AG09309 (cell line): ENCODE results near the gene GINS2.

ENCODE experiments used
- DNase-seq: peaks from one replicate; pipeline ENCODE4 v3.0.0-alpha.2; 2010; ENCODE audit warnings: low read depth
- H3K4me3 ChIP-seq: 2 replicates; pipeline ENCODE4 v1.5.1; 2011; ENCODE audit warnings: mild to moderate bottlenecking, low read depth, low read length, moderate library complexity; ENCODE audit not compliant: control insufficient read depth
- CTCF ChIP-seq: IDR thresholded peaks from 2 replicates; pipeline ENCODE4 v1.5.1; 2011; ENCODE audit warnings: mild to moderate bottlenecking, low read depth, low read length, inconsistent platforms; ENCODE audit not compliant: insufficient read depth, control insufficient read depth; ENCODE audit errors: missing control alignments

Gene GINS2

GRCh38 chr16:85644093-85644712, 44.6 kb downstream of the GINS2 start:
- TF ChIP-seq CTCF: no peak

DNA sequence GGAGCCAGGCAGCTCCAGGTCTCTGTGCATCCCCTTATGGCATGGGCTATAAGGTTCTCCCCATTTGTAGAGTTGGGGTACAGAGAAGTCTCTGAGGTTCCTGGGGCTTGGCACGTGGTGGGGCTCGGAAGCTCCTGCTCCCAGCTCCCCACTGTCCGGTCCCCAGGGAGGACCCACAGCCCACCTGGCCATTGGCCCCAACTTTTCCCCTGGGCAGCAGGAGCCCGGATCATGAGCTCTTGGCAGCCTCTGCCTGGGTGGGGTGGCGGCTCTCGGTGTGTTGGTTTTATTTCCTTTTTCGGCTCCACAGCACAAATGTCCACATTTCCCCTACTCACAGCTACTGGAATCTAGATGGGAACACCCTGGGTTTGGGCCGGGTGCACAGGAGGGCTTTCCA, 45.1 kb downstream of the GINS2 start:
- TF ChIP-seq CTCF: no peak
- DNase-seq: no peak
- no peak overlapping the region for H3K4me3 ChIP-seq

More at GRCh38 chr16:85644093-85644712, 44.6 kb downstream of the GINS2 start:
- H3K4me3 ChIP-seq: no peak overlapping the region
- no peak for DNase-seq

GRCh38 chr16:85642762-85643358, 45.9 kb downstream of the GINS2 start:
- TF ChIP-seq CTCF: no peak
- DNase-seq: no peak
- no peak overlapping the region for H3K4me3 ChIP-seq

DNA sequence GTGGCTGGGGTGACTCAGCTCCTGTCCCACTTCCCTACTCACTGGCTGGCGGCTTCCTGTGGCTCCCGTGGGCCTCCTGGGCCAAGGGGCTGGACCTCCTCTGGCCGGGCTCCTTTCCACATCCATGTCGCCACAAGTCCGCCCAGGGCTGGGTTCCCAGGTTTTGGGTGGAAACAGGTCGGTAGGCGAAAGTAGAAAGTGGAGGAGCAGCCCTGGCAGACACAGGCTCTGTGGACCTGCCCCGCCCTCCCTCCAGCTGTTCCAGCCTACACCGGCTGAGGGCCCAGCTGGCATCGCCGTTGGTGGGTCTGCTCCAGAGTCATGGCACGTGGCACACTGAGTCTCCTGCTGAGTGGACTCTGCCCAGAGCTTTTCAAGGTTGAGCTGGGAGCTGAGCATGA, 47.0 kb downstream of the GINS2 start:
- no peak overlapping the region for H3K4me3 ChIP-seq
- TF ChIP-seq CTCF: no peak
- no peak for DNase-seq

DNA sequence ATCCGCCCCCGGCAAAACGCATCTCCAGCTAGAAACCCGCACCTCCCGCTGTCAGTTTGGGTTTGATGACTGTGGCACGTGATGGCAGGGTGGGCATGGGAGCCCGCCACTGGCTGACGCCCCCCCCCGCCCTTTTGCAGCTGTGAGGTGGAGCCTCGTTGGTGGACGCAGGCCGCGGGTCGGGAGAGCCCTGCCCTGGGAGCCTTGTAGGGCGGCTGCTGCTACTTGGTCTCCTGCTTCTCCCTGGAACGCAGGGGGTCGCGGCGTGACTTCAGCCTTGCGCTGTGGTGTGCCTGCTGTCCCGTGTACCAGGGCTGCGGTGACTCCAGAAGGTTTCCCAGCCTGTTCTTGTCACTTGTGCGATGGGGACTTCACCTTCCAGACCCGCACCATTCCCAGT, 47.4 kb downstream of the GINS2 start:
- no peak overlapping the region for H3K4me3 ChIP-seq
- TF ChIP-seq CTCF: no peak
- DNase-seq: no peak

GRCh38 chr16:85640585-85640984, 48.2 kb downstream of the GINS2 start:
- TF ChIP-seq CTCF: no peak
- no peak overlapping the region for H3K4me3 ChIP-seq
- DNase-seq: no peak
